ENCODE results near the gene HSPA4. TPM values are rescaled to one million over a fixed set of nuclear protein-coding genes. Genes with fewer than 3 reads are reported as not detected.

HSPA4 gene
- total and polyA plus RNA-seq, 2 donors (not counting 3 experiments of a cell fraction or from before 2014, with no cell fraction given) = 11.2 to 161 TPM

GRCh38 chr5:133154274-133155075, 102.7 kb downstream of the HSPA4 start:
- no peaks in the 10 kb centered on the region for H3K79me2 ChIP-seq (ENCODE audit: control insufficient read depth, insufficient read depth, low read length)
- no peak overlapping the region for H3K4me3 ChIP-seq (replicated peaks in 1 of 3; ENCODE audit: insufficient read depth in 1 of 3, low read depth in 1 of 3, low read length in 3 of 3)
- H3K27ac ChIP-seq (ENCODE audit: insufficient read depth, low read depth, low read length) = no peak overlapping the region
- POLR2A ChIA-PET = no interaction called here
- no peak overlapping the region for H3K9ac ChIP-seq (replicated peaks; ENCODE audit: extremely low read depth, insufficient read depth, low read length)
- CTCF ChIA-PET = interaction anchor here (2.6 kb wide), 1 partner anchor 92 kb away, joined by 22 read pairs; no protein-coding TSS in a partner anchor
- TF ChIP-seq GATA2 (IDR thresholded peaks at IDR 0.05; ENCODE audit: insufficient read depth, insufficient read length, low read depth, low read length) (no peak), JUN (IDR thresholded peaks at IDR 0.05; ENCODE audit: borderline replicate concordance, insufficient read depth, insufficient read length, low read depth) (no peak), MYC (IDR thresholded peaks at IDR 0.05; ENCODE audit: low read depth, low read length) (no peak), CTCF (IDR thresholded peaks at IDR 0.05; ENCODE audit: extremely low read depth in 1 of 2, insufficient read depth in 1 of 2, low read depth in 1 of 2, low read length in 2 of 2) (no peak), POLR2AphosphoS5 (IDR thresholded peaks at IDR 0.05; ENCODE audit: insufficient read depth, low read depth, low read length) (no peak), EZH2 (IDR thresholded peaks at IDR 0.05; ENCODE audit: borderline replicate concordance, low read depth, low read length, severe bottlenecking) (no peak), MAX (IDR thresholded peaks at IDR 0.05; ENCODE audit: insufficient read depth, insufficient read length) (no peak), POLR2A (IDR thresholded peaks at IDR 0.05; ENCODE audit: low read depth, low read length) (no peak), FOS (IDR thresholded peaks at IDR 0.05; ENCODE audit: borderline replicate concordance, insufficient read depth, low read length) (no peak)
- dilution Hi-C loops (cut with MboI; ENCODE audit: extremely low pct_ligation_motif_present, low sequenced_read_pairs) (no loop called here), intact Hi-C loops (cut with micrococcal nuclease) (no loop called here)
- H3K9me1 ChIP-seq (replicated peaks; ENCODE audit: control insufficient read depth, extremely low read depth, insufficient read depth, low read length) = no peaks in the 10 kb centered on the region
- no peaks in the 10 kb centered on the region for H3K4me1 ChIP-seq (ENCODE audit: control insufficient read depth, extremely low read depth, insufficient read depth, low read length)
- H3K4me2 ChIP-seq (ENCODE audit: insufficient read depth, low read length) = no peak overlapping the region
- H3K36me3 ChIP-seq (ENCODE audit: control insufficient read depth in 2 of 2, extremely low read depth in 1 of 2, insufficient read depth in 2 of 2, low read length in 2 of 2) = no peaks in the 10 kb centered on the region
- no peaks in the 10 kb centered on the region for H4K20me1 ChIP-seq (replicated peaks; ENCODE audit: control insufficient read depth, extremely low read depth, insufficient read depth, low read length)
- H2AFZ ChIP-seq (ENCODE audit: low read depth, low read length) = no peak overlapping the region
- no peaks in the 10 kb centered on the region for H3K27me3 ChIP-seq (ENCODE audit: control insufficient read depth in 2 of 2, insufficient read depth in 2 of 2, low read length in 2 of 2)
- DNase-seq (ENCODE audit: low read depth, low spot score) (no peak), FAIRE-seq (no peak)
- no peaks in the 10 kb centered on the region for H3K9me3 ChIP-seq (replicated peaks; ENCODE audit: control insufficient read depth, insufficient read depth, low read length)
- BruUV-seq (replicated peaks) = no TSS peak
